ENCODE results near the gene RASSF8. TPM values are rescaled to one million over a fixed set of nuclear protein-coding genes. Genes with fewer than 3 reads are reported as not detected.

The RASSF8 gene
- polyA plus RNA-seq, 1 donor (not counting 4 experiments of a cell fraction or from before 2014, with no cell fraction given): 10.5 TPM

GRCh38 chr12:25972783-25973182 is 14.3 kb downstream of the RASSF8 start:
- no peaks in the 10 kb centered on the region for H3K9me1 ChIP-seq (ENCODE audit: control insufficient read depth, extremely low read depth, insufficient read depth, low read length)
- dilution Hi-C loops (cut with MboI; ENCODE audit: extremely low pct_ligation_motif_present, low sequenced_read_pairs): no loop called here
- H3K9ac ChIP-seq (ENCODE audit: control insufficient read depth, extremely low read depth, insufficient read depth, low read length): no peak overlapping the region
- H3K4me3 ChIP-seq (ENCODE audit: control insufficient read depth in 2 of 3, extremely low read depth in 1 of 3, insufficient read depth in 2 of 3, low read depth in 1 of 3, low read length in 3 of 3): no peak overlapping the region
- H3K27ac ChIP-seq (ENCODE audit: control insufficient read depth, insufficient read depth, low read length): no peak overlapping the region
- DNase-seq (ENCODE audit: low read depth, low spot score) (no peak), FAIRE-seq (no peak)
- H4K20me1 ChIP-seq (ENCODE audit: control insufficient read depth, extremely low read depth, insufficient read depth, low read length): no peaks in the 10 kb centered on the region
- H3K27me3 ChIP-seq (ENCODE audit: control insufficient read depth, extremely low read depth, insufficient read depth, low read length): no peaks in the 10 kb centered on the region
- peaks cover 48% of the 10 kb centered on the region for H3K79me2 ChIP-seq (ENCODE audit: control insufficient read depth, insufficient read depth, low read length)
- no peaks in the 10 kb centered on the region for H3K36me3 ChIP-seq (ENCODE audit: control insufficient read depth in 2 of 2, extremely low read depth in 1 of 2, insufficient read depth in 2 of 2, low read length in 2 of 2)
- no peak overlapping the region for H3K4me2 ChIP-seq (ENCODE audit: control insufficient read depth, extremely low read depth, insufficient read depth, low read depth, low read length)
- no peaks in the 10 kb centered on the region for H3K9me3 ChIP-seq (ENCODE audit: control insufficient read depth, low read depth, low read length)
- TF ChIP-seq EZH2 (IDR thresholded peaks at IDR 0.05; ENCODE audit: low read length): no peak
- no peaks in the 10 kb centered on the region for H3K4me1 ChIP-seq (ENCODE audit: control insufficient read depth, extremely low read depth, insufficient read depth, low read length)
- no peak overlapping the region for H2AFZ ChIP-seq (ENCODE audit: control insufficient read depth, low read length)

- FAIRE-seq: no peak
- Histone ChIP-seq H3K4me1 (ENCODE audit: control insufficient read depth, extremely low read depth, insufficient read depth, low read length) (peaks cover 6% of the 10 kb centered on the region), H3K27me3 (ENCODE audit: control insufficient read depth, extremely low read depth, insufficient read depth, low read length) (no peaks in the 10 kb centered on the region), H3K4me3 (ENCODE audit: control insufficient read depth in 2 of 3, extremely low read depth in 1 of 3, insufficient read depth in 2 of 3, low read depth in 1 of 3, low read length in 3 of 3) (no peak overlapping the region), H3K4me2 (ENCODE audit: control insufficient read depth, extremely low read depth, insufficient read depth, low read depth, low read length) (no peak overlapping the region), H2AFZ (ENCODE audit: control insufficient read depth, low read length) (no peak overlapping the region), H3K9me1 (ENCODE audit: control insufficient read depth, extremely low read depth, insufficient read depth, low read length) (no peaks in the 10 kb centered on the region), H3K79me2 (ENCODE audit: control insufficient read depth, insufficient read depth, low read length) (peaks cover 39% of the 10 kb centered on the region), H3K9me3 (ENCODE audit: control insufficient read depth, low read depth, low read length) (no peaks in the 10 kb centered on the region), H4K20me1 (ENCODE audit: control insufficient read depth, extremely low read depth, insufficient read depth, low read length) (no peaks in the 10 kb centered on the region), H3K9ac (ENCODE audit: control insufficient read depth, extremely low read depth, insufficient read depth, low read length) (no peak overlapping the region), H3K27ac (ENCODE audit: control insufficient read depth, insufficient read depth, low read length) (no peak overlapping the region), H3K36me3 (ENCODE audit: control insufficient read depth in 2 of 2, extremely low read depth in 1 of 2, insufficient read depth in 2 of 2, low read length in 2 of 2) (no peaks in the 10 kb centered on the region)
- dilution Hi-C loops (cut with MboI; ENCODE audit: extremely low pct_ligation_motif_present, low sequenced_read_pairs): no loop called here
- DNase-seq (ENCODE audit: low read depth, low spot score): no peak
- no peak for TF ChIP-seq EZH2 (IDR thresholded peaks at IDR 0.05; ENCODE audit: low read length)
- no peak for TF ChIP-seq CTCF (optimal IDR thresholded peaks at IDR 0.05 in 1 of 3, IDR thresholded peaks at IDR 0.05 in 1 of 3, conservative IDR thresholded peaks at IDR 0.05 in 1 of 3; ENCODE audit: extremely low read depth in 1 of 3, insufficient read depth in 2 of 3, low read length in 3 of 3)
Observed at GRCh38 chr12:25975179-25975578, 16.7 kb downstream of the RASSF8 start.

- no peak overlapping the region for H3K27ac ChIP-seq (ENCODE audit: control insufficient read depth, insufficient read depth, low read length)
- TF ChIP-seq EZH2 (IDR thresholded peaks at IDR 0.05; ENCODE audit: low read length) (no peak), CTCF (optimal IDR thresholded peaks at IDR 0.05 in 1 of 3, IDR thresholded peaks at IDR 0.05 in 1 of 3, conservative IDR thresholded peaks at IDR 0.05 in 1 of 3; ENCODE audit: extremely low read depth in 1 of 3, insufficient read depth in 2 of 3, low read length in 3 of 3) (no peak)
- peaks cover 38% of the 10 kb centered on the region for H3K79me2 ChIP-seq (ENCODE audit: control insufficient read depth, insufficient read depth, low read length)
- H3K4me3 ChIP-seq (ENCODE audit: control insufficient read depth in 2 of 3, extremely low read depth in 1 of 3, insufficient read depth in 2 of 3, low read depth in 1 of 3, low read length in 3 of 3): no peak overlapping the region
- dilution Hi-C loops (cut with MboI; ENCODE audit: extremely low pct_ligation_motif_present, low sequenced_read_pairs): no loop called here
- no peak overlapping the region for H3K9ac ChIP-seq (ENCODE audit: control insufficient read depth, extremely low read depth, insufficient read depth, low read length)
- no peak overlapping the region for H2AFZ ChIP-seq (ENCODE audit: control insufficient read depth, low read length)
- no peaks in the 10 kb centered on the region for H3K9me3 ChIP-seq (ENCODE audit: control insufficient read depth, low read depth, low read length)
- DNase-seq (ENCODE audit: low read depth, low spot score) (no peak), FAIRE-seq (no peak)
- no peaks in the 10 kb centered on the region for H3K36me3 ChIP-seq (ENCODE audit: control insufficient read depth in 2 of 2, extremely low read depth in 1 of 2, insufficient read depth in 2 of 2, low read length in 2 of 2)
- no peaks in the 10 kb centered on the region for H3K9me1 ChIP-seq (ENCODE audit: control insufficient read depth, extremely low read depth, insufficient read depth, low read length)
- H4K20me1 ChIP-seq (ENCODE audit: control insufficient read depth, extremely low read depth, insufficient read depth, low read length): no peaks in the 10 kb centered on the region
- H3K4me2 ChIP-seq (ENCODE audit: control insufficient read depth, extremely low read depth, insufficient read depth, low read depth, low read length): no peak overlapping the region
- peaks cover 6% of the 10 kb centered on the region for H3K4me1 ChIP-seq (ENCODE audit: control insufficient read depth, extremely low read depth, insufficient read depth, low read length)
- H3K27me3 ChIP-seq (ENCODE audit: control insufficient read depth, extremely low read depth, insufficient read depth, low read length): no peaks in the 10 kb centered on the region
Observed at GRCh38 chr12:25975682-25976081, 17.2 kb downstream of the RASSF8 start.

All from keratinocyte (primary cell).